ENCODE data around the gene CACNA2D3.
"Not testable (repeated sequence)": the region's sequence is repeated elsewhere in the genome, so short reads cannot be mapped to it uniquely, and the experiment has no call there.

Gene CACNA2D3

GRCh38 chr3:54599716-54600115, 477.4 kb downstream of the CACNA2D3 start:
- no peak for FAIRE-seq

DNA sequence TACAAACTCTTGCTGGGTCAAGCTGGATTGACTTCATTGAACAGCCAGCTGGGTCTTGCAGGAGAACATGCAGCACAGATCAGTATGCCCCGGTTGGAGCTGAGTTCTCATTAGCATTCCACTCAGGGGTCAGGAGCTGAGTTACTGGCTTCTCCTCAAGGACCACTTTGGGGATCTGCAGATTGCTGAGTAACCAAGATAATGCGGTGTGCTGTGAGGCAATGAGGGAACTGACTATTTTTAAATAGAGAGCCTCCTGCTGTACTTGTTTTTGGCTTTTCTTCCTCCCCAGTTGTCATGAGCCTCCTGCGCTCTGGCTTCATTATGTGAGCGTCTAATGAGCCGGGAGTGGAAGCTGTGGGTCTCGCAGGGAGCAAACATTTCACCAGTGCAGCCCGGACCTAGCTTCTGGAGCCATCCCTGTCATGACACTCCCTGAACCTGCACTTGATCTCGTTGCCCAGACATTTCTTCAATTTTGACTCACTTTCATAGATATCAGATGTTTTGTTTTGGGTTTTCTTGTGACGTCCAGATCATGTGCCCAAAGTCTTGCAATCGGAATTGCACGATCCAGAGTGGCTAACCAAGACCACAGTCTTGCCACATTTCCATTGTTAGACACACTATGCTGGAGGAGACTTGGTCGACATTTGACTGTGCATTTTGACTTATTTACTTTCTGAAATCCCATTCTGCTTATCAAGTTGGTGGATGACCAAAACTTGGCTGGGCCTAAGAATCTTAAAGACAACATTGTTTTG, 478.3 kb downstream of the CACNA2D3 start:
- FAIRE-seq: no peak

GRCh38 chr3:54604495-54604894, 482.1 kb downstream of the CACNA2D3 start:
- FAIRE-seq: no peak

DNA sequence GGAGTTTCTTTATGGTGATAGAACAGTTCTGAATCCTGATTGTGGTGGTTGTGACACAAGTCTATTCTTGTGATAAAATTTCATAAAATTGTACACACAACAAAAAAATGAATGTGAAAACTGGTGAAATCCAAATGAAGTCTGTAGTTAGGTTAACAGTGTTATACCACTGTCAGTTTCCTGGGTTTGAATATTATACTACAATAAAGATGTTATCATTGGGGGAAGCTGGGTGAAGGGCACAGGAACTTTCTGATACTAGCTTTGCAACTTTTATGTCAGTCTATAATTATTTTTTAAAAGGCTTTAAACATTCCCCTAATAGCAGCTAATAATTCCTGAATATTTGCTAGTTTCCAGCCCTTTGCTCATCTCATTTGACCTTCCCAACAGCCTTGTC, 485.7 kb downstream of the CACNA2D3 start:
- no peak for FAIRE-seq

DNA sequence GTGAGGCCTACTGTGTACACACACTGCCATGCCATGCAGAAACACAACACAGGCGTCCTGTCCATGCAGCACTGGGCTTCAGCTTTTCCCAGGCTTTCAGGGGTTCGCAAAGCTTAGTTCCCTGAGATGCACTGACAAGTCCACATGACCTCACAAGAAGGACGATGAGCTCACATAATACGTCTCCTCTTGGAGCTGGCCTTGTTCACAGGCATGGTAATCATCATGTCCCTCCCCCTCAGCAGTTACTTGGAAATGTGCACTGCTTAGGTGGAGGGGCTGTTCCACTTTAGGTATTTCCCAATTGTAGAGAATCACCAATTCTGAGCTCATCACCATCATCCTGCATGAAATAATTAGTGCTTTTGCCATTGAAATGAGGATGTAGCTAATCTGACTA, 496.7 kb downstream of the CACNA2D3 start:
- FAIRE-seq: no peak

- FAIRE-seq: no peak
These were observed 497.2 kb downstream of the CACNA2D3 start for GRCh38 chr3:54619531-54619930.

GRCh38 chr3:54621184-54621583, 498.8 kb downstream of the CACNA2D3 start:
- FAIRE-seq: no peak

DNA sequence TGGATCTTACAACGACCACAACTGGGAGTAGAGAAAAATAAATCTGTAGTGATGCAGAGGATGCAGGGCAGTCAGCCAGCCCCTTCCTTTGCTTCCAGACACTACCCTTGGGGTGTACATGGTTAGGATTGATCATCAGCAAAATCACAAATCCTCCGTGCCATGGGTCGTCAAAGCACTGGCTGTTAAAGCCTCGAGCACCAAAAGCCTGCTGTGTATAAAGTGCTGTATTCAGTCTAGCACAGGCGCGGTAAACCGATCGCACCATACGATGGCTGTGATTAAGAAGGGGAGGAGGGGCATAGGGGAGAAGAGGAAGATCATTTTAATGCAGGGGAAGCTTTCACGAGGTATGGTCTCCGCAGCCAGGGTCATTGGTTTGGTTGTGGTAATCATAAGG, 500.3 kb downstream of the CACNA2D3 start:
- no peak for FAIRE-seq

- no peak for FAIRE-seq
These were observed 503.7 kb downstream of the CACNA2D3 start for GRCh38 chr3:54625805-54626787.

GRCh38 chr3:54628888-54629441, 506.6 kb downstream of the CACNA2D3 start:
- no peak for FAIRE-seq

DNA sequence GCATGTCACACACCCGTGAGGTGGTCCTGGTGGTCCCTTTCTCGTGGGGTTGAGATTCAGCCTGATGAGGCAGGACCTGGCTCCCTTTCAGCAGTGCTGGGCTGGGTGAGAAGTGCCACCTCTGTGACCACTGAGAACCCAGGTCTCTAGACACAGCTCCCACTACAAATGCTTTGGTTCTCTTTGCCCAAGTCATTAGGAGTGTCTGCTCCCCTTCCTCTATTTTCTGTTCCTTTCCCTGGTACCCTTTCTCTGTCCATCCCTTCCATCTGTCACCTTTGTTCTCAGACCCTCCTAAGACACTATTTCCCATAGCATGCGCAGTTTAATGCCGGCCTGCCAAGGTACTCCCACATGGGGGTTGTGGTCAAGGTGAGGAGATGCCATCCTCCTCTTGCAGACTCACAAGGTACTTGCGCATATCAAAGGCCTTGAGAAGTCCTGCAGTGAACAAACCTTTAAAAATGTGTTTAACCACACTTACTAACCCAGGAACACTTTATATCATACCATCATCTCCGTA, 507.8 kb downstream of the CACNA2D3 start:
- no peak for FAIRE-seq

GRCh38 chr3:54631001-54631400, 508.6 kb downstream of the CACNA2D3 start:
- FAIRE-seq: not testable (repeated sequence)

GRCh38 chr3:54631516-54632325, 509.4 kb downstream of the CACNA2D3 start:
- no peak for FAIRE-seq

GRCh38 chr3:54632326-54632665, 509.9 kb downstream of the CACNA2D3 start:
- no peak for FAIRE-seq

GRCh38 chr3:54632834-54633233, 510.5 kb downstream of the CACNA2D3 start:
- FAIRE-seq: no peak

DNA sequence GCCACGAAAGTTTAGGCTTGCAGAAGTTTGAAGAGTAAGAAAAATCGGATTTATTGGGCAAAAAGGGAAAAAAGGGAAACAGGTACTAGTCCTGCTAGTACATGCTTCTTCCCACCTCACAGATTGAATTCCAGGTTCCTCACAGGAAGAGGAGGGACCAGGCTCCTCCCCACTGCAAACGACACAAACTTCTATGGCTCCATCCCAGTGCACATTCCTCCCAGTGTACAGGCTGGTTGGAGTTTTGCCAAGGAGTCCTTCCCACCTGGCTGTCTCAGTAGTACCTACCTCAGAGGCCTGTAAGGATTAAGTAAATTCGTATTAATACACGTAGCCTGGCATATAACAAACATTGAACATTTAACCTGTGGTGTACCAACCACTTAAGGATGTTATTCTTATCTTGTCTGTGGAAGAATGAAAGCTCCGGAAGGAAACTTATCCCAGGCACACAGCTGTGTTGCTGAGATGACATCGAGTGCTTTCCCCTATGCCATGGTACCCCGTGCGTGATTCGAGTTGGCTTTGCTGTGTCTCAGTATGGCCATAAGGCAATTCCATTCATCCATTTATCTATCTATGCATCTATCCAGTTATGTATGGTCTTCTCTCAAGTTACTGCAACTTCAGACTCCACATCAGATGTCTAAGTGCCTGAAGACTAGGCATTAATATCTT, 511.2 kb downstream of the CACNA2D3 start:
- no peak for FAIRE-seq

DNA sequence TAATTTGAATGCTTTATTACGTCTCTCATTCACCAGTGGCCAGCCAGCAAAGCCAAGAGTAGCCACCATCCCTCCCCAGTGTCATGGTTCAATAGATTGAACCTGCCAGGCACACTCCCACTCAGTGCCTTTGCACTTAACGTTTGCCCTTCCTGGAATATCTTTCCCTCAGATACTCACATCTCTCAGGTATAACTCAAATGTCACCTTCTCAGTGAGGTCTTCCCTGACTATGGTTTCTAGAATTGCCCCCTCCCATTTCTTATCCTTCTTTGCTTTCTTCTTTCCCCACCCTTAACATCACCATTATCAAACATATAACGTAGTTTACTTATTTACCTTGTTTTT, 511.7 kb downstream of the CACNA2D3 start:
- FAIRE-seq: no peak

DNA sequence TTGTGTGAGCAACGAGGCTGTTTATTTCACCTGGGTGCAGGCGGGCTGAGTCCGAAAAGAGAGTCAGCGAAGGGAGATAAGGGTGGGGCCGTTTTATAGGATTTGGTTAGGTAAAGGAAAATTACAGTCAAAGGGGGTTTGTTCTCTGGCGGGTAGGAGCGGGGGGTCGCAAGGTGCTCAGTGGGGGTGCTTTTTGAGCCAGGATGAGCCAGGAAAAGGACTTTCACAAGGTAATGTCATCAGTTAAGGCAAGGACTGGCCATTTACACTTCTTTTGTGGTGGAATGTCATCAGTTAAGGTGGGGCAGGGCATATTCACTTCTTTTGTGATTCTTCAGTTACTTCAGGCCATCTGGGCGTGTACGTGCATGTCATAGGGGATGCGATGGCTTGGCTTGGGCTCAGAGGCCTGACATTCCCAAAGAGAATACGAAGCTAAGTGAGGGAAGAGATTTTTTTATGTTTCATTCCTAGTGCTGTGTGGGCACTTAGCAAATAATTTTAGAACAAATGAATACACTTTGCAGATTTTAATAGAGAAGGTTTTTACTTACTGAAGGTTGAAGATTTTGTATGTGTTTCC, 517.5 kb downstream of the CACNA2D3 start:
- not testable (repeated sequence) for FAIRE-seq

DNA sequence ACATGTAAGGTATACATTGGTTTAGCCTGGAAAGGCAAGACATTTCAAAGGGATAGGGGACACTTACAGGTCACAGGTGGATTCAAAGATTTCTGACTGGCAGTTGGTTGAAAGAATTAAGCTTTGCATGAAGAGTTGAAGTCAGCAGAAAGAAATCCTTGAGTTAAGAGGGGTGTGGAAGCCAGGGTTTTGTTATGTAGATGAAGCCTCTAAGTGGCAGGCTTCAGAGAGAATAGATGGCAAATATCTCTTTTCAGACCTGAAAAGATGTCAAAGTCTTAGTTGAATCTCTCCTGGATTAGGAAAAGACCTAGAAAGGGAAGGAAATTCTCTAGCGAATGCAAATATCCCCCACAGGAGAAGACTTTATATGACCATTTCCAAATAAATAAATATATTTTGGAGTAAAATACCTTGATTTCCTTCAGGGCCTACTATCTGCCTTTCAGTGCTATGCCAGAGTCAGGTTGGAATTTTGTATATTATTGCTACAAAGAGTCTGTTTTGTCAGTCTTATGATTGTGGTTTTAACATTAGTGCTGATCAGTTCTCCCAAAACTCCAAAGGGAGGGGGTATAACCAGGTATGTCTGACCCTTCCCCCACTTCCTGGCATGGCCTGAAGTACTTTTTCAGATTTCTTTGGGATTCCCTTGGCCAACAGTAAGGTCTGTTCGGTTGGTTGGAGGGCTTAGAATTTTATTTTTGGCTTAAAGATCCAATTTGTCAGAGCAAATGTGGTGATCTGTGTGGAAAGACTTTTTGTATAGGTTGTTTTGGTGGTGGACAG, 519.1 kb downstream of the CACNA2D3 start:
- no peak for FAIRE-seq

- FAIRE-seq: no peak
These were observed 519.8 kb downstream of the CACNA2D3 start for GRCh38 chr3:54642147-54642546.

DNA sequence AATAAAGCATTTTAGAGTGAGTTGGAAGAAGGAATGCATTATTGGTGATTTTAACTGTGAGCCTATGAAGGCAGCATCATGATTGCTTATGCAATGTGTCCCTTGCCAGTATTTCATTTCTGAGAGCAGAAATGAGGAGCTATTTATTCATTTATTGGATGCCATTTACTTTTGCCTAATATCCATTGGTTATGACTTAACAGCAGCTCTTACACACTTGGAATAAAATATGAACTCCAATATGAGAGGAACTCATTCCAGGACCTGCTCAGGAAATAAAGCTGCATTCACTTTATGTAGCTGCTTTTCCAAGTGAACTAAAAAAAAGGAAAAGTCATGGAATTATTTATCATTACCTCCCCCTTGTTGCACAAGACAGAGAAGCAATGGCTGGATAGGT, 525.4 kb downstream of the CACNA2D3 start:
- FAIRE-seq: no peak
